ENCODE results near the gene ANKHD1. TPM values are rescaled to one million over a fixed set of nuclear protein-coding genes. Genes with fewer than 3 reads are reported as not detected.

The ANKHD1 gene
- total RNA-seq, 2 donors from 2014 or later = 114 to 131 TPM

GRCh38 chr5:140563596-140563995 lies 162.0 kb downstream of the ANKHD1 start:
- Histone ChIP-seq H3K4me3 (no peak overlapping the region), H3K36me3 (replicated peaks in 1 of 2; ENCODE audit: insufficient read depth in 1 of 2, low read depth in 2 of 2) (no peaks in the 10 kb centered on the region), H3K27me3 (no peaks in the 10 kb centered on the region), H3K9me3 (no peaks in the 10 kb centered on the region), H3K4me1 (peaks cover 36% of the 10 kb centered on the region), H3K27ac (peak overlapping the region; percentile 87 to 93 (median 90))
- DNase-seq (peak in 2 of 4 donors; percentile 41 to 47), ATAC-seq (no peak)
- 52 to 60% methylated on average over 8 of the region's 8 CpGs for WGBS, 2 donors
- TF ChIP-seq CTCF (IDR thresholded peaks at IDR 0.05) (no peak), POLR2A (IDR thresholded peaks at IDR 0.05) (no peak)
- intact Hi-C loops (cut with DNase I) = loop anchor here (10.0 kb wide), 1 partner anchor 81 kb away; the partner anchor contains the start of genes IK and NDUFA2

DNA sequence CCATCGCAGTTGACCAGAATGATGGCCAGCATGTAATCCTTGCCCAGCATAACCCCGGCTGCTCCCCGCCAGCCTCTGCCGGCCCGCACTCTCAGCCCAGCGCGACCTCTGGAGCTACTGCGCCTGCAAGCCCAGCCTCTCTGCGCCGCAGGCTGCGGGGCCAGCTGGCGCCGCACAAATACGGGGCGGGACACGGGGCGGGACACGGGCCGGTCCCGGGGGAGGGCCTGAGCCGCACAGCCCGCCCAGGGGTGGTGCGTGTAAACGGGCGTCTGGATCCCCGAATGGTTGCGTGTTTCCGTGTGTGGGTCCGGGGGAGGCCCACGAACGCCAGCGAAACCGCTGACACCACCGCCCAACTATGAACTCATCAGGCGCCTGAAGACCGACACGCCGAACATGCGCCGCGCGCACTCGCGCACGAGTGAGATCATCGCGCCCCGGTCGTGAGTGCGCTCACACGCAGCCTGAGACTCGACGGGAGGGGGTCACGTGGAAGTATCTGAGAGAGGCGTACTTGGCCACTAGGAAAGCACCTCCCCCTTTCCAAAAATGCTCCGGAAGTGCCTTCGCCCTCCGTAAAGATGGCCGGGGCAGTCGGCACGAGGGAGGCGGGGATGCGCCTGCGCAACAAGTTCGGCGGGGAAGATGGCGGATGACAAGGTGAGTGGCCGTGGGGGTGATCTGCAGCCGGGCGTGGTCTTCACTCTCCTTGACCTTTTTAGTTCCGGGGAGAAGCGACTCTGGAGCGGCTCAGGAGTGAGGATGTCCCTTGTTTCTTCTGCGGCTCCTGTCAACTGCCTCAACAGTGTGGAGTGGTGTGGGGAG lies 162.8 kb downstream of the ANKHD1 start, which contains the start of the genes APBB3 and SLC35A4:
Gene APBB3 (minus strand): TSS at position 403 of the 828 bp plus-strand sequence. CDS start 353 bp downstream, at position 50.
Gene SLC35A4 (plus strand): TSS at position 633 of the 828 bp plus-strand sequence. CDS start 2,342 bp downstream, outside the sequence.
- intact Hi-C loops (cut with DNase I) = loop anchor here (10.0 kb wide), 1 partner anchor 80 kb away; the partner anchor contains the start of genes IK and NDUFA2
- peak within 1 kb of the TSS; percentile 26 to 41 for H3K4me3 ChIP-seq

DNA sequence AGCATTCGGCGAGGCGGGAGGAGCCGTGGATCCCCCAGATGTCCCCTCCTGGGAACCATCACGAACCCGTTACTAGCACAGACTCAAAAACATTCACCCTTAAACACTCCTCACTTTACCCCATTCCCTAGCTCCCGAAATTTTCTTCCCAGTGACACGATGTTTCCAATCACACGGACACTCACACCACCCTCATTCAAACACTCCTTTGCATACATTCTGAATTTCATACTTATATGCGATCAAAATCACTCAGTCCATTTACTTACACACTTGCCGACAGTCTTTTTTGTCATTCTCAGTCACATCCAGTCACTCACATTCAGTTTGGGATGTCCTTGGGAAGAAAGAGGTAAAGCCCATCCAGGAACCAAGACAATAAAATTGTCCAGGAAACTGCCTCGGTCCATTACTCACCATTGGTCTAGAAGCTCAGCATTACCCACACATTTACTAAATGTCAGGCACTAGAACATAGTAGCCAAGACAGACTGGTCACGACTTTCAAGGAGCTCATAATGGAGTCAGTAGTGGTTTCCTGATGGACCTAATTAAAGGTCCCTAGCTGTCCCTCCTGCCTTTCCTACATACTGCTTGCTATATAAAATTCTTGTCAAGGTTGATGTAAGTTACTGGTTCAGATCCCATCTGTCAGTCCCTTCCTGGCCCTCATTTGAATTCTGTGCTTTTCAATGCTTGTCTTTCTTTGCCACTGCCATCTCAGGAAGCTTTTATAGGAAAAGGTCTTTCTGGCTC lies 163.6 kb downstream of the ANKHD1 start:
- peak overlapping the region; percentile 26 to 41 for H3K4me3 ChIP-seq
- no peaks in the 10 kb centered on the region for H3K27me3 ChIP-seq
- ATAC-seq = no peak
- WGBS, 2 donors = 1 to 2% methylated on average over 13 of the region's 13 CpGs
- H3K27ac ChIP-seq = peak overlapping the region; percentile 87 to 93 (median 90)
- TF ChIP-seq POLR2A (IDR thresholded peaks at IDR 0.05) (no peak), CTCF (IDR thresholded peaks at IDR 0.05) (no peak)
- H3K36me3 ChIP-seq (replicated peaks in 1 of 2; ENCODE audit: insufficient read depth in 1 of 2, low read depth in 2 of 2) = no peaks in the 10 kb centered on the region
- peaks cover 36% of the 10 kb centered on the region for H3K4me1 ChIP-seq
- DNase-seq = no peak
- intact Hi-C loops (cut with DNase I) = loop anchor here (10.0 kb wide), 1 partner anchor 80 kb away; the partner anchor contains the start of genes IK and NDUFA2
- H3K9me3 ChIP-seq = no peaks in the 10 kb centered on the region

More for the DNA sequence above, 162.8 kb downstream of the ANKHD1 start, which contains the start of the genes APBB3 and SLC35A4:
- peak; percentile 93 to 96 (median 94) for TF ChIP-seq POLR2A (IDR thresholded peaks at IDR 0.05)
- peak in 1 of 7 experiments; percentile 19 for TF ChIP-seq CTCF (IDR thresholded peaks at IDR 0.05)
- DNase-seq = peak; percentile 95 to 99 (median 96)
- Histone ChIP-seq H3K36me3 (replicated peaks in 1 of 2; ENCODE audit: insufficient read depth in 1 of 2, low read depth in 2 of 2) (no peaks in the 10 kb centered on the region), H3K9me3 (no peaks in the 10 kb centered on the region), H3K4me1 (peaks cover 36% of the 10 kb centered on the region), H3K27ac (peak within 1 kb of the TSS; percentile 87 to 93 (median 90)), H3K27me3 (no peaks in the 10 kb centered on the region)
- WGBS, 2 donors = 0 to 1% methylated on average over 11 to 66 of the region's 74 CpGs
- ATAC-seq = peak; percentile 92

DNA sequence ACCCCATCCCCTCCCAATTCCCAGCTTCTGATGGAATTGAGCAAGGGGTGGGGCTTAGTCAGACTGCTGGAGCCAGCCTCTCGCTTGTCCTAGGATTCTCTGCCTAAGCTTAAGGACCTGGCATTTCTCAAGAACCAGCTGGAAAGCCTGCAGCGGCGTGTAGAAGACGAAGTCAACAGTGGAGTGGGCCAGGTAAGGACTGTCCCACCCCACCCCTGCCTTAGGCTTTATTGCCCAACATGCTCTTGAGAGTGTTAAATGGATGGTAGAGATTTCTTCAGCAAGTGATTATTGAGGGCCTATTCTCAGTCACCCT lies 164.1 kb downstream of the ANKHD1 start:
- H3K27ac ChIP-seq = peak overlapping the region in 2 of 4 donors; percentile 87 to 92
- TF ChIP-seq POLR2A (IDR thresholded peaks at IDR 0.05) (no peak), CTCF (IDR thresholded peaks at IDR 0.05) (no peak)
- ATAC-seq (no peak), DNase-seq (no peak)
- H3K9me3 ChIP-seq = no peaks in the 10 kb centered on the region
- H3K36me3 ChIP-seq (replicated peaks in 1 of 2; ENCODE audit: insufficient read depth in 1 of 2, low read depth in 2 of 2) = no peaks in the 10 kb centered on the region
- H3K27me3 ChIP-seq = no peaks in the 10 kb centered on the region
- no peak overlapping the region for H3K4me3 ChIP-seq
- intact Hi-C loops (cut with DNase I) = loop anchor here (10.0 kb wide), 1 partner anchor 79 kb away; the partner anchor contains the start of genes IK and NDUFA2
- peaks cover 36% of the 10 kb centered on the region for H3K4me1 ChIP-seq
- 78 to 80% methylated on average over 4 of the region's 4 CpGs for WGBS, 2 donors
